IMR-90 (cell line): ENCODE data around the gene INSL3. TPM values are rescaled to one million over a fixed set of nuclear protein-coding genes. Genes with fewer than 3 reads are reported as not detected.
A peak's percentile ranks its signal among the peaks of the same experiment; 100 is the strongest.

ENCODE experiments used
- ATAC-seq: fragments of 200-7000 bp; cut with Tn5 transposase; 2 replicates; pipeline ENCODE4 v1.9.1; 2020; ENCODE audit warnings: low read depth, mild to moderate bottlenecking, moderate library complexity
- BruUV-seq: library from RNA; stranded (reverse); fragments of 400-500 nt; replicated peaks from 2 replicates; lab custom pipeline; 2021; lab: Mats Ljungman, UMichigan
- CTCF ChIA-PET: fragments of 300-600 bp; formaldehyde crosslinking; extraction: SDS; loops from one replicate; lab custom pipeline; 2021; ENCODE audit warnings: antibody characterized with exemption; lab: Yijun Ruan, JAX
- POLR2A ChIA-PET: fragments of 300-600 bp; sonication (Branson Sonifier 250); formaldehyde crosslinking; loops from one replicate; lab custom pipeline; 2022; ENCODE audit warnings: antibody characterized with exemption; ENCODE audit not compliant: unreplicated experiment; lab: Charles Lee
- DNase-seq: peaks from one replicate; pipeline ENCODE4 v3.0.0; 2013
- H2AFZ ChIP-seq: replicated peaks from 2 replicates; pipeline ENCODE3; 2013; ENCODE audit warnings: low read length, mild to moderate bottlenecking; ENCODE audit not compliant: poor library complexity
- H2AK5ac ChIP-seq: 2 replicates; pipeline ENCODE4 v1.6.1; 2013; ENCODE audit warnings: low read depth, low read length, inconsistent platforms
- H2AK9ac ChIP-seq: replicated peaks from 2 replicates; pipeline ENCODE3; 2013; ENCODE audit warnings: mild to moderate bottlenecking, low read depth, low read length, moderate library complexity; ENCODE audit not compliant: poor library complexity
- H2BK120ac ChIP-seq: 2 replicates; pipeline ENCODE4 v1.6.1; 2013; ENCODE audit warnings: low read depth, low read length, inconsistent platforms
- H2BK15ac ChIP-seq: 3 replicates; pipeline ENCODE4 v1.6.1; 2013; ENCODE audit warnings: low read depth, low read length, inconsistent platforms
- H2BK20ac ChIP-seq: 2 replicates; pipeline ENCODE4 v1.6.1; 2013; ENCODE audit warnings: low read depth, mild to moderate bottlenecking, inconsistent platforms, low read length, moderate library complexity
- H2BK5ac ChIP-seq: 2 replicates; pipeline ENCODE4 v1.6.1; 2013; ENCODE audit warnings: mild to moderate bottlenecking, low read depth, low read length, inconsistent platforms; ENCODE audit not compliant: poor library complexity, severe bottlenecking
- H3K14ac ChIP-seq: replicated peaks from 2 replicates; pipeline ENCODE4 v1.6.1; 2013; ENCODE audit warnings: low read depth, low read length, inconsistent platforms
- H3K18ac ChIP-seq: 2 replicates; pipeline ENCODE4 v1.6.1; 2013; ENCODE audit warnings: low read depth, low read length, control low read depth
- H3K23ac ChIP-seq: 2 replicates; pipeline ENCODE4 v1.6.1; 2013; ENCODE audit warnings: low read depth, low read length, inconsistent platforms
- H3K27ac ChIP-seq: 2 replicates; pipeline ENCODE4 v1.5.1; 2013; ENCODE audit warnings: mild to moderate bottlenecking, control low read depth, low read length; ENCODE audit not compliant: insufficient read depth
- H3K27me3 ChIP-seq: 2 replicates; pipeline ENCODE4 v1.6.1; 2013; ENCODE audit warnings: low read length; ENCODE audit not compliant: control insufficient read depth, insufficient read depth
- H3K36me3 ChIP-seq: 2 replicates; pipeline ENCODE4 v1.6.1; 2013; ENCODE audit warnings: low read length, mixed read lengths; ENCODE audit not compliant: control insufficient read depth, insufficient read depth
- H3K4ac ChIP-seq: 2 replicates; pipeline ENCODE4 v1.6.1; 2013; ENCODE audit warnings: low read depth, low read length, inconsistent platforms
- H3K4me1 ChIP-seq: 2 replicates; pipeline ENCODE4 v1.6.1; 2013; ENCODE audit warnings: low read length, mixed read lengths; ENCODE audit not compliant: control insufficient read depth, insufficient read depth
- H3K4me2 ChIP-seq: 2 replicates; pipeline ENCODE4 v1.6.1; 2013; ENCODE audit warnings: low read depth, mild to moderate bottlenecking, control low read depth, low read length, moderate library complexity
- H3K4me3 ChIP-seq: 2 replicates; pipeline ENCODE4 v1.5.1; 2013; ENCODE audit warnings: low read depth, mild to moderate bottlenecking, control low read depth, low read length, moderate library complexity; ENCODE audit not compliant: insufficient read depth
- H3K56ac ChIP-seq: 2 replicates; pipeline ENCODE4 v1.6.1; 2013; ENCODE audit warnings: low read length, inconsistent platforms; ENCODE audit not compliant: insufficient read depth; ENCODE audit errors: extremely low read depth
- H3K79me1 ChIP-seq, 2 experiments: 2 replicates each; pipeline ENCODE4 v1.6.1; 2013; ENCODE audit warnings: low read length in 2 of 2, inconsistent platforms in 1 of 2, low read depth in 1 of 2
- H3K9ac ChIP-seq: 2 replicates; pipeline ENCODE4 v1.6.1; 2013; ENCODE audit warnings: low read depth, low read length, control low read depth
- H3K9me1 ChIP-seq: 2 replicates; pipeline ENCODE4 v1.6.1; 2013; ENCODE audit warnings: low read length, inconsistent platforms; ENCODE audit not compliant: insufficient read depth
- H3K9me3 ChIP-seq: 2 replicates; pipeline ENCODE4 v1.6.1; 2013; ENCODE audit warnings: low read length; ENCODE audit not compliant: control insufficient read depth, insufficient read depth
- H4K20me1 ChIP-seq: 2 replicates; pipeline ENCODE4 v1.6.1; 2013; ENCODE audit warnings: low read length, inconsistent platforms; ENCODE audit not compliant: insufficient read depth
- H4K5ac ChIP-seq: 2 replicates; pipeline ENCODE4 v1.6.1; 2013; ENCODE audit warnings: mild to moderate bottlenecking, low read depth, low read length, control low read depth
- H4K8ac ChIP-seq, 2 experiments: 2 replicates each; pipeline ENCODE4 v1.6.1; 2013; ENCODE audit warnings: low read depth in 2 of 2, low read length in 2 of 2, control low read depth in 1 of 2, inconsistent platforms in 1 of 2
- H4K91ac ChIP-seq: 2 replicates; pipeline ENCODE4 v1.6.1; 2013; ENCODE audit warnings: low read depth, low read length, inconsistent platforms; ENCODE audit not compliant: insufficient read depth
- BHLHE40 ChIP-seq: fragments of 150-350 bp; IDR thresholded peaks from 2 replicates; pipeline ENCODE4 v1.6.1; 2016; ENCODE audit warnings: mild to moderate bottlenecking, low read depth, low read length
- FOS ChIP-seq: fragments of 150-350 bp; IDR thresholded peaks from 2 replicates; pipeline ENCODE4 v1.6.1; 2016; ENCODE audit warnings: low read depth, low read length
- MAZ ChIP-seq: IDR thresholded peaks from 2 replicates; pipeline ENCODE4 v1.6.1; 2012; ENCODE audit warnings: low read depth, mild to moderate bottlenecking, low read length, improper control_type of control experiment, moderate library complexity, borderline replicate concordance
- NFE2L2 ChIP-seq: fragments of 150-350 bp; IDR thresholded peaks from 2 replicates; pipeline ENCODE4 v1.6.1; 2016; ENCODE audit warnings: low read depth, mild to moderate bottlenecking, low read length
- RCOR1 ChIP-seq: IDR thresholded peaks from 2 replicates; pipeline ENCODE4 v1.6.1; 2012; ENCODE audit warnings: mild to moderate bottlenecking, low read length, improper control_type of control experiment; ENCODE audit not compliant: insufficient replicate concordance
- whole genome bisulfite sequencing, 2 experiments: methylation state at CpG; one replicate each; pipeline versions ENCODE4 v1.1.5 to v1.1.7; 2013; ENCODE audit warnings: missing lambda C conversion rate in 2 of 2; ENCODE audit not compliant: insufficient read length in 1 of 2; ENCODE audit errors: extremely low coverage in 2 of 2; 5-methylcytosine and 5-hydroxymethylcytosine counted together
- dilution Hi-C: fragments of 300-500 bp; cut with HindIII; formaldehyde crosslinking; loops from one replicate; pipeline ENCODE4 v1.14.3; 2018; ENCODE audit warnings: low sequenced_read_pairs; ENCODE audit not compliant: unreplicated experiment
- in situ Hi-C: fragments of 300-500 bp; cut with MboI; formaldehyde crosslinking; loops from 3 replicates; pipeline ENCODE4 v1.14.3; 2019; ENCODE audit warnings: low sequenced_read_pairs, inconsistent platforms, mixed read lengths
- intact Hi-C: fragments of 100-400 bp; cut with micrococcal nuclease; formaldehyde crosslinking; loops from 2 replicates; pipeline ENCODE4 v1.10.0; 2022
- polyA plus RNA-seq, 3 experiments: library from polyadenylated mRNA; depleted of rRNA; stranded (reverse); fragments of >200 nt; gene quantifications; 2 replicates each; pipeline ENCODE4 v1.2.3, GENCODE V29; 2012; ENCODE audit warnings: low replicate concordance in 1 of 3
- total RNA-seq: library from RNA; depleted of rRNA; stranded (reverse); fragments of >200 nt; gene quantifications from 2 replicates; pipeline ENCODE4 v1.2.3, GENCODE V29; 2012
- TF ChIP-seq, protein P1 (sequence below): fragments of 150-350 bp; IDR thresholded peaks from 2 replicates; pipeline ENCODE4 v1.6.1; 2017; ENCODE audit warnings: mild to moderate bottlenecking, antibody characterized with exemption, low read length, low read depth

Gene INSL3
- total and polyA plus RNA-seq, 2 of the 4 experiments (the other 2 are of a cell fraction) = not detected

DNA sequence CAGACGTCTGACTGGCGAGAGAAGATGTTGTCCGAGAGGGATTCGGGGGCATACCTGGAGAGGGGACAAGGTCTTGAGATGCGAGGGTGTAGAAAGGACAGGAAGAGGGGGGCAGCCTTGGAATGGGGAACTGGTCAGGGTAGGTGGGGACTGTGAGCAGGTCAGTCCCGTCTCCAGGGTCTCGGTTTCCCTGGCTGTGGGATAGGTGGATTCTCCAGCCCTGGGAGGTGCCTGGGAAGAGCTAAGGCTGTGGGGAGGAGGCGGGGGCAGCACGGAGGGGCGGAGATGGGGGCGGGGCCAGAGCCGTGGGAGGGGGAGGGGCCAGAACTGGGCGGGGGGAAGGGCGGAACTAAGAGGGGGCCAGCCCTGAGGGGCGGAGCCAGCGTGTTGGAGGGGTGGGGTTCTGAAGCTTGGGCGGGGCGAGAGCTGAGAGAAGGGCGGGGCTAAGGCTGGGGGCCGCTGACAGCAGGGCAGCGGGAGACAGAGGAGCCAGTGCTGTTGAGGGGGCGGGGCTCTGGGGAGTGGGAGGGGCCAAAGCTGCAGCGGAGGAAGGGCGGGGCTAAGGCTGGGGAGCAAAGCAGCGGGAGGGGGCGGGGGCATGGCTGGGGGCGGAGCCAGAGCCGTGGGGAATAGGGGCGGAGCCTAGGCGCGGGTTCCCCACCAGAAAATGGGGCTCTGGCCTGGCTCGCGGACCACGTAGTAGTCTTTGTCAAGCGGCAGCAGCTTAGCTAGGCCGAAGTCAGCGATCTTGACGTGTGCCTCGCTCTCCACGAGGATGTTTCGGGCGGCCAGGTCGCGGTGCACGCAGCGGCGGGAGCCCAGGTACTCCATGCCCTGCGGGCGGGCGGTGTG, 9.5 kb upstream of the INSL3 start:
- H3K56ac ChIP-seq = no peak overlapping the region
- peaks cover 38% of the 10 kb centered on the region for H3K27me3 ChIP-seq
- no peak overlapping the region for H3K18ac ChIP-seq
- no peak overlapping the region for H4K8ac ChIP-seq
- no peak overlapping the region for H3K23ac ChIP-seq
- ATAC-seq = peak; percentile 90
- H2BK15ac ChIP-seq = no peak overlapping the region
- DNase-seq = peak; percentile 67
- H3K4ac ChIP-seq = no peak overlapping the region
- no peak overlapping the region for H2AK5ac ChIP-seq
- H4K91ac ChIP-seq = no peak overlapping the region
- peak overlapping the region; percentile 84 for H3K4me2 ChIP-seq
- H2AK9ac ChIP-seq = no peak overlapping the region
- no TSS peak for BruUV-seq
- peaks cover 2% of the 10 kb centered on the region; the same call in 1 of the 2 replicates for H3K4me1 ChIP-seq
- in situ Hi-C loops = no loop called here
- no peak overlapping the region for H3K9ac ChIP-seq
- ChIA-PET CTCF (interaction anchor here (0.9 kb wide), 1 partner anchor 29 kb away, joined by 3 read pairs; the partner anchor contains the start of gene RPL18A), POLR2A (no interaction called here)
- no peak overlapping the region; the same call in 1 of the 2 replicates for H3K4me3 ChIP-seq
- intact Hi-C loops = no loop called here
- H2AFZ ChIP-seq = peak overlapping the region; percentile 82
- H4K20me1 ChIP-seq = no peaks in the 10 kb centered on the region
- no peak overlapping the region for H3K27ac ChIP-seq
- no peak overlapping the region for H2BK5ac ChIP-seq
- no peak overlapping the region for H3K14ac ChIP-seq
- no peaks in the 10 kb centered on the region for H3K9me1 ChIP-seq
- 22% methylated on average over 32 of the region's 50 CpGs; no CpG with 5 or more reads in 1 of the 2 experiments for WGBS, 2 experiments
- dilution Hi-C loops = no loop called here
- H3K79me1 ChIP-seq = no peaks in the 10 kb centered on the region
- no peak overlapping the region for H2BK120ac ChIP-seq
- no peak; the same call in 1 of the 2 replicates for TF ChIP-seq MAZ
- no peak for TF ChIP-seq RCOR1
- no peak for TF ChIP-seq BHLHE40
- no peak for TF ChIP-seq NFE2L2
- no peak for TF ChIP-seq FOS
- TF ChIP-seq, protein P1, sequence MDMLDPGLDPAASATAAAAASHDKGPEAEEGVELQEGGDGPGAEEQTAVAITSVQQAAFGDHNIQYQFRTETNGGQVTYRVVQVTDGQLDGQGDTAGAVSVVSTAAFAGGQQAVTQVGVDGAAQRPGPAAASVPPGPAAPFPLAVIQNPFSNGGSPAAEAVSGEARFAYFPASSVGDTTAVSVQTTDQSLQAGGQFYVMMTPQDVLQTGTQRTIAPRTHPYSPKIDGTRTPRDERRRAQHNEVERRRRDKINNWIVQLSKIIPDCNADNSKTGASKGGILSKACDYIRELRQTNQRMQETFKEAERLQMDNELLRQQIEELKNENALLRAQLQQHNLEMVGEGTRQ = no peak
- no peak overlapping the region for H2BK20ac ChIP-seq
- no peaks in the 10 kb centered on the region for H3K9me3 ChIP-seq
- H3K36me3 ChIP-seq = no peaks in the 10 kb centered on the region
- no peak overlapping the region for H4K5ac ChIP-seq
